ENCODE measurements around the gene WEE2. TPM values are rescaled to one million over a fixed set of nuclear protein-coding genes. Genes with fewer than 3 reads are reported as not detected.

Gene WEE2
- total RNA-seq, 1 experiment from 2014 or later = not detected

DNA sequence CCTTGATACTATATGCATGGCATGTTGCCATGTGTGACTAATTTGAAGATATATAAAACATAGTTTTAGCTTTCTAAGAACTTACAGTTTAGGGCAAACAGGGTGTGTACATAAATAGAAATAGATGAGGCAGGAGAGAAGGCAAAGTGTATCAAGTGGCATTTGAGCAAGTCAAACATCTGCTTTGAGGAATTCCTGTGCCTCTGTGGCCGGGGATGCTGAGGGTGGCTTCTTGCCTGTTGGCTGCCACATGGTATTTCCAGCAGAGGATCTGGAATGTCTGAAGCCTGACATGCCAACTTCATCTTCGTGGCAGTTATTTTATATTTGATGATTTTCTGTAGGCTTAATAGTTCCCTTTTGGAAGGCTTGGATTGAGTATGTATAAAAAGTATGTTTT lies 36.0 kb downstream of the WEE2 start:
- TF ChIP-seq POLR2A (IDR thresholded peaks at IDR 0.05; ENCODE audit: borderline replicate concordance, extremely low read depth, insufficient read depth, insufficient read length) (no peak), SP1 (IDR thresholded peaks at IDR 0.05; ENCODE audit: low read depth) (no peak), CEBPB (IDR thresholded peaks at IDR 0.05; ENCODE audit: low read depth) (no peak), ELF1 (IDR thresholded peaks at IDR 0.05; ENCODE audit: borderline replicate concordance, low read depth) (no peak), EZH2 (IDR thresholded peaks at IDR 0.05) (no peak), FOSL1 (IDR thresholded peaks at IDR 0.05; ENCODE audit: low read depth) (no peak), ZFX (IDR thresholded peaks at IDR 0.05) (no peak), SIN3A (IDR thresholded peaks at IDR 0.05; ENCODE audit: low read depth) (no peak), POLR2AphosphoS5 (IDR thresholded peaks at IDR 0.05; ENCODE audit: low read depth, low read length) (no peak), SRF (IDR thresholded peaks at IDR 0.05; ENCODE audit: low read depth) (no peak), RAD21 (IDR thresholded peaks at IDR 0.05; ENCODE audit: low read depth) (no peak), EZH2phosphoT487 (IDR thresholded peaks at IDR 0.05; ENCODE audit: borderline replicate concordance) (no peak)
- TF ChIP-seq, protein P1, sequence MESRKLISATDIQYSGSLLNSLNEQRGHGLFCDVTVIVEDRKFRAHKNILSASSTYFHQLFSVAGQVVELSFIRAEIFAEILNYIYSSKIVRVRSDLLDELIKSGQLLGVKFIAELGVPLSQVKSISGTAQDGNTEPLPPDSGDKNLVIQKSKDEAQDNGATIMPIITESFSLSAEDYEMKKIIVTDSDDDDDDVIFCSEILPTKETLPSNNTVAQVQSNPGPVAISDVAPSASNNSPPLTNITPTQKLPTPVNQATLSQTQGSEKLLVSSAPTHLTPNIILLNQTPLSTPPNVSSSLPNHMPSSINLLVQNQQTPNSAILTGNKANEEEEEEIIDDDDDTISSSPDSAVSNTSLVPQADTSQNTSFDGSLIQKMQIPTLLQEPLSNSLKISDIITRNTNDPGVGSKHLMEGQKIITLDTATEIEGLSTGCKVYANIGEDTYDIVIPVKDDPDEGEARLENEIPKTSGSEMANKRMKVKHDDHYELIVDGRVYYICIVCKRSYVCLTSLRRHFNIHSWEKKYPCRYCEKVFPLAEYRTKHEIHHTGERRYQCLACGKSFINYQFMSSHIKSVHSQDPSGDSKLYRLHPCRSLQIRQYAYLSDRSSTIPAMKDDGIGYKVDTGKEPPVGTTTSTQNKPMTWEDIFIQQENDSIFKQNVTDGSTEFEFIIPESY (IDR thresholded peaks at IDR 0.05; ENCODE audit: extremely low read depth, insufficient replicate concordance, low read length) = no peak
- TF ChIP-seq, protein P2, sequence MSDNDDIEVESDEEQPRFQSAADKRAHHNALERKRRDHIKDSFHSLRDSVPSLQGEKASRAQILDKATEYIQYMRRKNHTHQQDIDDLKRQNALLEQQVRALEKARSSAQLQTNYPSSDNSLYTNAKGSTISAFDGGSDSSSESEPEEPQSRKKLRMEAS (IDR thresholded peaks at IDR 0.05) = no peak
- TF ChIP-seq, protein P3, sequence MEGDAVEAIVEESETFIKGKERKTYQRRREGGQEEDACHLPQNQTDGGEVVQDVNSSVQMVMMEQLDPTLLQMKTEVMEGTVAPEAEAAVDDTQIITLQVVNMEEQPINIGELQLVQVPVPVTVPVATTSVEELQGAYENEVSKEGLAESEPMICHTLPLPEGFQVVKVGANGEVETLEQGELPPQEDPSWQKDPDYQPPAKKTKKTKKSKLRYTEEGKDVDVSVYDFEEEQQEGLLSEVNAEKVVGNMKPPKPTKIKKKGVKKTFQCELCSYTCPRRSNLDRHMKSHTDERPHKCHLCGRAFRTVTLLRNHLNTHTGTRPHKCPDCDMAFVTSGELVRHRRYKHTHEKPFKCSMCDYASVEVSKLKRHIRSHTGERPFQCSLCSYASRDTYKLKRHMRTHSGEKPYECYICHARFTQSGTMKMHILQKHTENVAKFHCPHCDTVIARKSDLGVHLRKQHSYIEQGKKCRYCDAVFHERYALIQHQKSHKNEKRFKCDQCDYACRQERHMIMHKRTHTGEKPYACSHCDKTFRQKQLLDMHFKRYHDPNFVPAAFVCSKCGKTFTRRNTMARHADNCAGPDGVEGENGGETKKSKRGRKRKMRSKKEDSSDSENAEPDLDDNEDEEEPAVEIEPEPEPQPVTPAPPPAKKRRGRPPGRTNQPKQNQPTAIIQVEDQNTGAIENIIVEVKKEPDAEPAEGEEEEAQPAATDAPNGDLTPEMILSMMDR (IDR thresholded peaks at IDR 0.05 in 2 of 3, conservative IDR thresholded peaks at IDR 0.05 in 1 of 3; ENCODE audit: borderline replicate concordance in 1 of 3, insufficient read depth in 1 of 3, low read depth in 2 of 3, low read length in 2 of 3) = no peak
- TF ChIP-seq, protein P4, sequence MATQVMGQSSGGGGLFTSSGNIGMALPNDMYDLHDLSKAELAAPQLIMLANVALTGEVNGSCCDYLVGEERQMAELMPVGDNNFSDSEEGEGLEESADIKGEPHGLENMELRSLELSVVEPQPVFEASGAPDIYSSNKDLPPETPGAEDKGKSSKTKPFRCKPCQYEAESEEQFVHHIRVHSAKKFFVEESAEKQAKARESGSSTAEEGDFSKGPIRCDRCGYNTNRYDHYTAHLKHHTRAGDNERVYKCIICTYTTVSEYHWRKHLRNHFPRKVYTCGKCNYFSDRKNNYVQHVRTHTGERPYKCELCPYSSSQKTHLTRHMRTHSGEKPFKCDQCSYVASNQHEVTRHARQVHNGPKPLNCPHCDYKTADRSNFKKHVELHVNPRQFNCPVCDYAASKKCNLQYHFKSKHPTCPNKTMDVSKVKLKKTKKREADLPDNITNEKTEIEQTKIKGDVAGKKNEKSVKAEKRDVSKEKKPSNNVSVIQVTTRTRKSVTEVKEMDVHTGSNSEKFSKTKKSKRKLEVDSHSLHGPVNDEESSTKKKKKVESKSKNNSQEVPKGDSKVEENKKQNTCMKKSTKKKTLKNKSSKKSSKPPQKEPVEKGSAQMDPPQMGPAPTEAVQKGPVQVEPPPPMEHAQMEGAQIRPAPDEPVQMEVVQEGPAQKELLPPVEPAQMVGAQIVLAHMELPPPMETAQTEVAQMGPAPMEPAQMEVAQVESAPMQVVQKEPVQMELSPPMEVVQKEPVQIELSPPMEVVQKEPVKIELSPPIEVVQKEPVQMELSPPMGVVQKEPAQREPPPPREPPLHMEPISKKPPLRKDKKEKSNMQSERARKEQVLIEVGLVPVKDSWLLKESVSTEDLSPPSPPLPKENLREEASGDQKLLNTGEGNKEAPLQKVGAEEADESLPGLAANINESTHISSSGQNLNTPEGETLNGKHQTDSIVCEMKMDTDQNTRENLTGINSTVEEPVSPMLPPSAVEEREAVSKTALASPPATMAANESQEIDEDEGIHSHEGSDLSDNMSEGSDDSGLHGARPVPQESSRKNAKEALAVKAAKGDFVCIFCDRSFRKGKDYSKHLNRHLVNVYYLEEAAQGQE (IDR thresholded peaks at IDR 0.05; ENCODE audit: low read depth) = no peak
- TF ChIP-seq, protein P5, sequence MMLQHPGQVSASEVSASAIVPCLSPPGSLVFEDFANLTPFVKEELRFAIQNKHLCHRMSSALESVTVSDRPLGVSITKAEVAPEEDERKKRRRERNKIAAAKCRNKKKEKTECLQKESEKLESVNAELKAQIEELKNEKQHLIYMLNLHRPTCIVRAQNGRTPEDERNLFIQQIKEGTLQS (IDR thresholded peaks at IDR 0.05) = no peak
- no TSS peak for BruUV-seq (replicated peaks)
- H2AFZ ChIP-seq (ENCODE audit: low read depth, low read length, poor library complexity, severe bottlenecking) = no peak overlapping the region
- peaks cover 70 to 80% of the 10 kb centered on the region in 2 experiments for H3K36me3 ChIP-seq (ENCODE audit: control insufficient read depth in 1 of 2, insufficient read depth in 2 of 2, low read length in 2 of 2)
- ChIA-PET CTCF (no interaction called here), RAD21 (ENCODE audit: low non-redundant PET in 1 of 2, low total read pairs in 2 of 2, uncharacterized antibody in 2 of 2, unreplicated experiment in 2 of 2) (no interaction called here), POLR2A (no interaction called here)
- no peak overlapping the region for H3K4me3 ChIP-seq (replicated peaks in 1 of 2; ENCODE audit: low read depth in 1 of 2, low read length in 2 of 2)
- H3K27me3 ChIP-seq (ENCODE audit: insufficient read depth, low read length) = no peaks in the 10 kb centered on the region
- DNase-seq (ENCODE audit: low read depth, low spot score) (no peak), ATAC-seq (no peak)
- H3K79me2 ChIP-seq (ENCODE audit: insufficient read depth, low read length) = peaks cover 89% of the 10 kb centered on the region
- no peaks in the 10 kb centered on the region for H3K9me2 ChIP-seq (ENCODE audit: insufficient read depth)
- no peak overlapping the region for H3K9ac ChIP-seq (ENCODE audit: low read length)
- H3K4me2 ChIP-seq (ENCODE audit: low read length) = no peak overlapping the region
- peaks cover 6% of the 10 kb centered on the region; the same call in 1 of the 2 replicates for H4K20me1 ChIP-seq (ENCODE audit: insufficient read depth)
- intact Hi-C loops (cut with micrococcal nuclease) = no loop called here
- H3K9me3 ChIP-seq (ENCODE audit: control insufficient read depth in 1 of 2, insufficient read depth in 1 of 2, low read depth in 1 of 2, low read length in 2 of 2) = no peaks in the 10 kb centered on the region
- H3K27ac ChIP-seq (ENCODE audit: low read depth, low read length) = no peak overlapping the region
- peaks cover 4 to 6% of the 10 kb centered on the region in 2 experiments; a peak in 3 of 4 replicates for H3K4me1 ChIP-seq (ENCODE audit: control insufficient read depth in 1 of 2, insufficient read depth in 2 of 2, low read length in 2 of 2)
